ENCODE results near the gene SRA1. TPM values are rescaled to one million over a fixed set of nuclear protein-coding genes. Genes with fewer than 3 reads are reported as not detected.
"Not testable (repeated sequence)": the region's sequence is repeated elsewhere in the genome, so short reads cannot be mapped to it uniquely, and the experiment has no call there.

Gene SRA1
- total RNA-seq, 6 experiments from 2014 or later: 14.4 to 35.4 (median 18.6) TPM

GRCh38 chr5:140588311-140589070 is 31.2 kb upstream of the SRA1 start:
- intact Hi-C loops (cut with DNase I): no loop called here
- H3K36me3 ChIP-seq: no peaks in the 10 kb centered on the region
- DNase-seq (no peak), ATAC-seq (peak in 2 of 4 donors; percentile 50 to 51)
- no peak overlapping the region for H3K4me3 ChIP-seq
- WGBS (ENCODE audit: insufficient coverage, low coverage, low lambda C conversion rate, missing lambda C conversion rate): 50% methylated on average over 5 of the region's 5 CpGs
- H3K4me1 ChIP-seq: no peaks in the 10 kb centered on the region
- peak overlapping the region in 1 of 3 donors; percentile 16 for H3K27ac ChIP-seq
- TF ChIP-seq, protein P1, sequence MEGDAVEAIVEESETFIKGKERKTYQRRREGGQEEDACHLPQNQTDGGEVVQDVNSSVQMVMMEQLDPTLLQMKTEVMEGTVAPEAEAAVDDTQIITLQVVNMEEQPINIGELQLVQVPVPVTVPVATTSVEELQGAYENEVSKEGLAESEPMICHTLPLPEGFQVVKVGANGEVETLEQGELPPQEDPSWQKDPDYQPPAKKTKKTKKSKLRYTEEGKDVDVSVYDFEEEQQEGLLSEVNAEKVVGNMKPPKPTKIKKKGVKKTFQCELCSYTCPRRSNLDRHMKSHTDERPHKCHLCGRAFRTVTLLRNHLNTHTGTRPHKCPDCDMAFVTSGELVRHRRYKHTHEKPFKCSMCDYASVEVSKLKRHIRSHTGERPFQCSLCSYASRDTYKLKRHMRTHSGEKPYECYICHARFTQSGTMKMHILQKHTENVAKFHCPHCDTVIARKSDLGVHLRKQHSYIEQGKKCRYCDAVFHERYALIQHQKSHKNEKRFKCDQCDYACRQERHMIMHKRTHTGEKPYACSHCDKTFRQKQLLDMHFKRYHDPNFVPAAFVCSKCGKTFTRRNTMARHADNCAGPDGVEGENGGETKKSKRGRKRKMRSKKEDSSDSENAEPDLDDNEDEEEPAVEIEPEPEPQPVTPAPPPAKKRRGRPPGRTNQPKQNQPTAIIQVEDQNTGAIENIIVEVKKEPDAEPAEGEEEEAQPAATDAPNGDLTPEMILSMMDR (IDR thresholded peaks at IDR 0.05): no peak
- no peak for TF ChIP-seq POLR2A (IDR thresholded peaks at IDR 0.05)
- H3K9me3 ChIP-seq: no peaks in the 10 kb centered on the region
- H3K27me3 ChIP-seq: no peaks in the 10 kb centered on the region

DNA sequence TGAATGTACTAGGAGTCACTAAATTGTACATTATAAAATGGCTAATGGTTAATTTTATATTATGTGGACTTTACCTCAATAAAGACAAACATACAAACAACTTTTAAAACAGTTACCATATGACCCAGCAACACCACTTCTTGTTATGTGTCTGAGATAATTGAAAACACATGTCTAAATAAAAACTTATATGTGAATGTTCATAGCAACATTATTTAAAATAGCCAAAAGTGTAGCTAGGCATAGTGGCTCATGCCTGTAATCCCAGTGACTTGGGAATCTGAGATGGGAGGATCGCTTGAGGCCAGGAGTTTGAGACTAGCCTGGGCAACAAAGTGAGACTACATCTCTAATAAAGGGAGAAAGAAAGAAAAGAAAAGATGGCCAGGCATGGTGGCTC is 30.2 kb upstream of the SRA1 start:
- Histone ChIP-seq H3K36me3 (no peaks in the 10 kb centered on the region), H3K4me1 (no peaks in the 10 kb centered on the region), H3K9me3 (no peaks in the 10 kb centered on the region), H3K27me3 (no peaks in the 10 kb centered on the region), H3K27ac (no peak overlapping the region), H3K4me3 (no peak overlapping the region)
- WGBS (ENCODE audit: insufficient coverage, low coverage, low lambda C conversion rate, missing lambda C conversion rate): 93% methylated on average over 1 of the region's 1 CpG
- intact Hi-C loops (cut with DNase I): no loop called here
- DNase-seq (no peak), ATAC-seq (no peak)
- TF ChIP-seq POLR2A (IDR thresholded peaks at IDR 0.05): no peak
- TF ChIP-seq, protein P1 (IDR thresholded peaks at IDR 0.05): no peak

DNA sequence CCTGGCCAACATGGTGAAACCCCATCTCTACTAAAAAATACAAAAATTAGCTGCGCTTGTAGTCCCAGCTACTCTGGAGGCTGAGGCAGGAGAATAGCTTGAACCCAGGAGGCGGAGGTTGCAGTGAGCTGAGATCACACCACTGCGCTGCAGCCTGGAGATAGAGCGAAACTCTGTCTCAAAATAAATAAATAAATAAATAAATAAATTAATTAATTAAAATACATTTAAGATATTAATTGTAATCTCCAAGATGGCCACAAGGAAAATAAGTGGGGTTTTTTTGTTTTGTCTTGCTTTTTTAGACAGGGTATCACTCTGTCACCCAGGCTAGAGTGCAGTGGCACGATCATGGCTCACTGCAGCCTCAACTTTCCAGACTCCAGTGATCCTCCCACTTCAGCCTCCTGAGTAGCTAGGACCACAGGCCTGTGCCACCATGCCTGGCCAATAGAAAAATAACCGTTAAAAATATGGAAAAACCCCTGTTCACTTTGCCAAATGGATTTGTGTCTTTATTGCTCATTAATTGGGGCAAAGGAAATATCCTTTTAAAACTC is 22.0 kb upstream of the SRA1 start:
- H3K4me1 ChIP-seq: peaks cover 0 to 16% (median 5%) of the 10 kb centered on the region in 4 donors
- H3K36me3 ChIP-seq; ATAC-seq; H3K27me3 ChIP-seq; H3K4me3 ChIP-seq; intact Hi-C loops (cut with DNase I); H3K27ac ChIP-seq; H3K9me3 ChIP-seq: not testable (repeated sequence)
- 92% methylated on average over 6 of the region's 6 CpGs for WGBS (ENCODE audit: insufficient coverage, low coverage, low lambda C conversion rate, missing lambda C conversion rate)
- peak in 1 of 3 donors; percentile 8 for DNase-seq

- no peaks in the 10 kb centered on the region for H3K9me3 ChIP-seq
- DNase-seq: peak in 1 of 3 donors; percentile 5
- intact Hi-C loops (cut with DNase I): no loop called here
- no peaks in the 10 kb centered on the region for H3K36me3 ChIP-seq
- no peaks in the 10 kb centered on the region for H3K27me3 ChIP-seq
- TF ChIP-seq, protein P1 (IDR thresholded peaks at IDR 0.05): no peak
- WGBS (ENCODE audit: insufficient coverage, low coverage, low lambda C conversion rate, missing lambda C conversion rate): 51% methylated on average over 2 of the region's 2 CpGs
- peak overlapping the region in 2 of 3 donors; percentile 14 to 20 for H3K27ac ChIP-seq
- ATAC-seq: no peak
- H3K4me3 ChIP-seq: no peak overlapping the region
- H3K4me1 ChIP-seq: peaks cover 0 to 38% (median 11%) of the 10 kb centered on the region in 4 donors
These were observed 19.5 kb upstream of the SRA1 start for GRCh38 chr5:140576776-140577201.

- Histone ChIP-seq H3K27me3 (no peaks in the 10 kb centered on the region), H3K36me3 (no peaks in the 10 kb centered on the region), H3K27ac (peak overlapping the region; percentile 25 to 90 (median 69)), H3K9me3 (no peaks in the 10 kb centered on the region), H3K4me3 (no peak overlapping the region), H3K4me1 (peaks cover 0 to 53% (median 17%) of the 10 kb centered on the region in 4 donors)
- DNase-seq (peak; percentile 84 to 88 (median 86)), ATAC-seq (peak; percentile 77 to 88 (median 84))
- WGBS (ENCODE audit: insufficient coverage, low coverage, low lambda C conversion rate, missing lambda C conversion rate): 57% methylated on average over 7 of the region's 8 CpGs
- intact Hi-C loops (cut with DNase I): no loop called here
- TF ChIP-seq, protein P1 (IDR thresholded peaks at IDR 0.05): peak; percentile 69 to 83 (median 72)
- no peak for TF ChIP-seq POLR2A (IDR thresholded peaks at IDR 0.05)
These were observed 18.0 kb upstream of the SRA1 start for GRCh38 chr5:140575309-140575708.
